Measurements from ENCODE around the gene CDH13.

The CDH13 gene

DNA sequence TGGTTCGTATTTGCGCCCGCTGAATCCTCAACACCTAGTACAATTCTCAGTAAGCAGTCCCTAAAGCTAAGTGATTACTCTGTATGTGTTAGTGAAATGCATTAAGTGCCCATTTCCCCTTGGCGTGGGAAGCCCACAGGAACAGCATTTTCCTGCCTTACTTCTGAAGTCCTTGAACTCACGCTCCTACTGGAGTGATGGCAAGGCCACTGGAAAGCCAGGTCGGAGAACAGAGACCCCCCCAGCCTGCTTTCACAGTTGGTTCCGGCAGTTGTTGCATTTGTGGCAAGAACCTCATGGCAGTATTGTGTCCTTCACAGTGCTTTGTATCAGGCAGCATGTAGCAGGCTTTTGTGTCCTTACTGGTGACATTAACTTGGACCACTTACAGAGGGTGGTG lies 340.7 kb downstream of the CDH13 start:
- H3F3A ChIP-seq (ENCODE audit: control insufficient read depth, insufficient read depth), result no peaks in the 10 kb centered on the region
- H3K9me3 ChIP-seq (ENCODE audit: control insufficient read depth, insufficient read depth, low read length), result no peaks in the 10 kb centered on the region
- no peak overlapping the region for H3K27ac ChIP-seq (ENCODE audit: low read depth, low read length)
- H3K4me3 ChIP-seq (ENCODE audit: low read length), result no peak overlapping the region
- no peak overlapping the region for H3K4me2 ChIP-seq (ENCODE audit: low read length)
- no peaks in the 10 kb centered on the region for H3K79me2 ChIP-seq (ENCODE audit: control insufficient read depth, low read length)
- no peaks in the 10 kb centered on the region for H3K27me3 ChIP-seq (ENCODE audit: control insufficient read depth, low read length)
- no peaks in the 10 kb centered on the region for H3K4me1 ChIP-seq (ENCODE audit: control insufficient read depth, low read length)
- no peaks in the 10 kb centered on the region for H4K20me1 ChIP-seq (ENCODE audit: control insufficient read depth, insufficient read depth, low read depth, low read length)
- H3K9me2 ChIP-seq (replicated peaks; ENCODE audit: control insufficient read depth, low read length), result no peaks in the 10 kb centered on the region
- TF ChIP-seq EZH2phosphoT487 (IDR thresholded peaks at IDR 0.05; ENCODE audit: borderline replicate concordance, low read length), result no peak
- TF ChIP-seq CTCF (IDR thresholded peaks at IDR 0.05; ENCODE audit: low read depth, low read length, poor library complexity, severe bottlenecking), result no peak
- no peaks in the 10 kb centered on the region for H3K36me3 ChIP-seq (ENCODE audit: control insufficient read depth, low read length)

- Histone ChIP-seq H3K4me1 (ENCODE audit: control insufficient read depth, low read length) (no peaks in the 10 kb centered on the region), H3K27me3 (ENCODE audit: control insufficient read depth, low read length) (no peaks in the 10 kb centered on the region), H4K20me1 (ENCODE audit: control insufficient read depth, insufficient read depth, low read depth, low read length) (no peaks in the 10 kb centered on the region), H3K4me3 (ENCODE audit: low read length) (no peak overlapping the region), H3F3A (ENCODE audit: control insufficient read depth, insufficient read depth) (no peaks in the 10 kb centered on the region), H3K9me2 (replicated peaks; ENCODE audit: control insufficient read depth, low read length) (no peaks in the 10 kb centered on the region), H3K36me3 (ENCODE audit: control insufficient read depth, low read length) (no peaks in the 10 kb centered on the region), H3K4me2 (ENCODE audit: low read length) (no peak overlapping the region), H3K79me2 (ENCODE audit: control insufficient read depth, low read length) (no peaks in the 10 kb centered on the region), H3K27ac (ENCODE audit: low read depth, low read length) (no peak overlapping the region), H3K9me3 (ENCODE audit: control insufficient read depth, insufficient read depth, low read length) (no peaks in the 10 kb centered on the region)
- TF ChIP-seq EZH2phosphoT487 (IDR thresholded peaks at IDR 0.05; ENCODE audit: borderline replicate concordance, low read length) (no peak), CTCF (IDR thresholded peaks at IDR 0.05; ENCODE audit: low read depth, low read length, poor library complexity, severe bottlenecking) (no peak)
These were observed 344.4 kb downstream of the CDH13 start for GRCh38 chr16:82971126-82971525.

DNA sequence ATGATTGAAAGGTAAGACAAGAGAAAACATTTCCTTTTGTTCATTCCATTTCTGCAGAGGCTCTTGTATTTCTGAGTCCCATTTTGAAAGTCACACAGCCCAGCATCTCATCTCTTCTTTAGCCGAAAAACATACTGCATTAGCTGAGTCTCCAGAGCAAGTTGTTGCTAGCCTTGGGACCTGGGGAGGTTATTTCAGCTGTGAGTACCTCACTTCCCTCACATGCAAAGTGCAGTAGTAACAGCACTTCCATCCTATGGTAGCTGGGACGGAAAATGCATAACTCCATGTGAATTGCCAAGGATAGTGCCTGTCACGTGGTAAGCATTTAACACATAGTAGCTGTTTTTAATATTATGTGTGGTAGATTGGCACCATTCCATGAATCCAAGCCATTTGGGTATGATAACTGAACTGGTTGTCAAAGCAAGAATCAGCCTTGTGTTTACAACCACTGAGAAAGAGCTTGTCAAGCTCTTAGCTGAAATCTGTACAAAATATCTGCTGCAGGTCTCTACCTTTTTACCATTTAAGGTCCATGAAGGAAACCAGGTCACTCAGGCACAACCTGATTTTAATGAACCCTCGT lies 345.7 kb downstream of the CDH13 start:
- H3K27ac ChIP-seq (ENCODE audit: low read depth, low read length), result no peak overlapping the region
- no peak overlapping the region for H3K4me3 ChIP-seq (ENCODE audit: low read length)
- H4K20me1 ChIP-seq (ENCODE audit: control insufficient read depth, insufficient read depth, low read depth, low read length), result no peaks in the 10 kb centered on the region
- no peak for TF ChIP-seq CTCF (IDR thresholded peaks at IDR 0.05; ENCODE audit: low read depth, low read length, poor library complexity, severe bottlenecking)
- TF ChIP-seq EZH2phosphoT487 (IDR thresholded peaks at IDR 0.05; ENCODE audit: borderline replicate concordance, low read length), result no peak
- no peaks in the 10 kb centered on the region for H3K79me2 ChIP-seq (ENCODE audit: control insufficient read depth, low read length)
- no peaks in the 10 kb centered on the region for H3K9me2 ChIP-seq (replicated peaks; ENCODE audit: control insufficient read depth, low read length)
- no peaks in the 10 kb centered on the region for H3K27me3 ChIP-seq (ENCODE audit: control insufficient read depth, low read length)
- no peaks in the 10 kb centered on the region for H3K9me3 ChIP-seq (ENCODE audit: control insufficient read depth, insufficient read depth, low read length)
- H3K36me3 ChIP-seq (ENCODE audit: control insufficient read depth, low read length), result no peaks in the 10 kb centered on the region
- H3K4me1 ChIP-seq (ENCODE audit: control insufficient read depth, low read length), result no peaks in the 10 kb centered on the region
- H3K4me2 ChIP-seq (ENCODE audit: low read length), result no peak overlapping the region
- no peaks in the 10 kb centered on the region for H3F3A ChIP-seq (ENCODE audit: control insufficient read depth, insufficient read depth)

Data from DOHH2 (cell line).